ENCODE measurements around the gene CREB5.

GRCh38 chr7:28704706-28705105, 292.4 kb downstream of the CREB5 start:
- no peak for TF ChIP-seq CTCF (IDR thresholded peaks at IDR 0.05)
- TF ChIP-seq POLR2A (IDR thresholded peaks at IDR 0.05): no peak
- no peak for TF ChIP-seq EP300 (IDR thresholded peaks at IDR 0.05)
- TF ChIP-seq POLR2AphosphoS5 (IDR thresholded peaks at IDR 0.05): no peak
